ENCODE data around the gene KRT35. TPM values are rescaled to one million over a fixed set of nuclear protein-coding genes. Genes with fewer than 3 reads are reported as not detected.

Gene KRT35
- total and polyA plus RNA-seq, 4 experiments from 2014 or later, result not detected

DNA sequence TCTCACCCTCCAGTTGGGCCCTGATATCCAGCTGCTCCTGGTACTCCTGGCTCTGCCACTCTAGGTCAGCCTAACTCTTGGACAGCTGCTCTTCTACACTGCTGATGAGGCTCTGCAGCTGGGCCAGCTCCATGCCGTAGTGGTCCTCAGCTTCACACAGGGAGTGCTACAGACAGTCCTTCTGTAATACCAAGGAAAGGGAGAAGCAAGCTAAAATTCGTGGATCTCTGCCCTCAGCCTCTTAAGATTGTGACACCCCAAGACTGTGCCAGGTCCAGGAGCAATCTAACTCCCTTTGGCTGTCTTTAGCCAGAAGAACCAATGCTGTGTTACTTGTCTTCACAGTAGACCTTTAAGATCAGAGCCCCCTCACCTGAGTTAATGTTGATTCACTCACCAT lies 32.4 kb downstream of the KRT35 start:
- H3K9me3 ChIP-seq (ENCODE audit: control insufficient read depth in 1 of 2, low read length in 2 of 2), result no peaks in the 10 kb centered on the region
- no peaks in the 10 kb centered on the region for H3K4me1 ChIP-seq (ENCODE audit: insufficient read depth, low read length)
- no peak for DNase-seq
- ChIA-PET POLR2A (ENCODE audit: partially characterized antibody) (no interaction called here), CTCF (ENCODE audit: partially characterized antibody) (no interaction called here)
- H3K27me3 Mint-ChIP-seq, result peaks cover 1 to 9% of the 10 kb centered on the region in 2 donors
- no peak overlapping the region for H3K4me3 ChIP-seq (ENCODE audit: low read length in 2 of 2)
- peaks cover 0 to 2% (median 0%) of the 10 kb centered on the region in 8 donors for H3K9me3 Mint-ChIP-seq
- H3K36me3 ChIP-seq (ENCODE audit: insufficient read depth, low read length), result no peaks in the 10 kb centered on the region
- peak overlapping the region in 2 of 7 donors; percentile 13 to 41 for H3K27ac Mint-ChIP-seq
- intact Hi-C loops (cut with micrococcal nuclease), result no loop called here
- H3K36me3 Mint-ChIP-seq, result no peaks in the 10 kb centered on the region
- H3K27me3 ChIP-seq (ENCODE audit: insufficient read depth, low read length), result no peaks in the 10 kb centered on the region
- peaks cover 0 to 3% (median under 1%) of the 10 kb centered on the region in 4 donors for H3K4me1 Mint-ChIP-seq
- H3K27ac ChIP-seq (ENCODE audit: low read depth, low read length), result no peak overlapping the region
- no peak overlapping the region for H3K4me3 Mint-ChIP-seq

DNA sequence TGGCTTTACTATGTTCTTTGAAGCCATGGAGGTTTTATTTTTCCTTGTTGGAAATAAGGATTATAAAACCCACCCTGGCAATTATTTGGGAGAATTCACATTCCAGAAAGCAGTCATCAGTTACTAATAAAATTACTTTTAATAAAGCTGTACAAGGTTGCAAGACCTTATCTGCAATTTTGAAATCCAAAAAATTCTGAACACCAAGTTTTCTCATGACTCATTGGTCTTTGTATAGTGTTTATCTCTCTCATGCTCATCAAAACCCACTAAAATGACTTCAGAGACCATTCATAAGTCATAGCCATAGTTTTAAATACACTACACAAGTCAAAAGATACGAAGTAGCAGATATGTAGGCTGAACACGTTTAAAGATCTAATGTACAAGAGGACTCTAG lies 34.1 kb downstream of the KRT35 start:
- Histone ChIP-seq H3K27me3 (ENCODE audit: insufficient read depth, low read length) (no peaks in the 10 kb centered on the region), H3K9me3 (ENCODE audit: control insufficient read depth in 1 of 2, low read length in 2 of 2) (no peaks in the 10 kb centered on the region), H3K36me3 (ENCODE audit: insufficient read depth, low read length) (no peaks in the 10 kb centered on the region), H3K4me3 (ENCODE audit: low read length in 2 of 2) (no peak overlapping the region), H3K27ac (ENCODE audit: low read depth, low read length) (no peak overlapping the region), H3K4me1 (ENCODE audit: insufficient read depth, low read length) (no peaks in the 10 kb centered on the region)
- no peak for DNase-seq
- POLR2A ChIA-PET (ENCODE audit: partially characterized antibody), result no interaction called here
- Mint-ChIP-seq H3K27me3 (peaks cover 5 to 9% of the 10 kb centered on the region in 2 donors), H3K9me3 (peaks cover 0 to 2% (median 0%) of the 10 kb centered on the region in 8 donors), H3K36me3 (no peaks in the 10 kb centered on the region), H3K4me1 (peaks cover 0 to 3% (median under 1%) of the 10 kb centered on the region in 4 donors), H3K27ac (no peak overlapping the region), H3K4me3 (no peak overlapping the region)
- intact Hi-C loops (cut with micrococcal nuclease), result no loop called here
- CTCF ChIA-PET (ENCODE audit: partially characterized antibody), result no interaction called here

DNA sequence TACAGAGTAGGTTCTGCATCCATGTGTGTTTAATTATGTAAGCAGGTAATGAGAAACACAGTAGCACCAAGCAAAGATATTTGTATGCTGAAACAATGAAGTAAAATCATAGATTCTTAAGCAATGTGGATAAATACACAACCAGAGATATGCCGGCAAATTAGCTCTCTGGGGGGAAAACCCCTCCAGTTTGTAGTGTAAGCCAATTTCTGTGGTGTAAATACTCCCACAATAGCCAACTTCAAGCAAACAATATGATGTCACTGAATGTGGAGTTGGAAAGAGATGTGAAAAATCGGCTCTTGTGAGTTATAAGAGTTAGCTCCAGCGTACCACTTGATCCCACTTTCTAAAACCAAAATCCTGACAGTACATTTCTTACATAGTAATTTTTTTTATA lies 36.3 kb downstream of the KRT35 start:
- ChIA-PET CTCF (ENCODE audit: partially characterized antibody) (no interaction called here), POLR2A (ENCODE audit: partially characterized antibody) (interaction anchor here (0.9 kb wide), 1 partner anchor 41 kb away, joined by 3 read pairs; no protein-coding TSS in a partner anchor)
- Histone ChIP-seq H3K27me3 (ENCODE audit: insufficient read depth, low read length) (no peaks in the 10 kb centered on the region), H3K4me3 (ENCODE audit: low read length in 2 of 2) (no peak overlapping the region), H3K36me3 (ENCODE audit: insufficient read depth, low read length) (no peaks in the 10 kb centered on the region), H3K4me1 (ENCODE audit: insufficient read depth, low read length) (no peaks in the 10 kb centered on the region), H3K9me3 (ENCODE audit: control insufficient read depth in 1 of 2, low read length in 2 of 2) (no peaks in the 10 kb centered on the region), H3K27ac (ENCODE audit: low read depth, low read length) (no peak overlapping the region)
- intact Hi-C loops (cut with micrococcal nuclease), result no loop called here
- peaks cover 0 to 2% (median under 1%) of the 10 kb centered on the region in 4 donors for H3K4me1 Mint-ChIP-seq
- peaks cover 5 to 8% of the 10 kb centered on the region in 2 donors for H3K27me3 Mint-ChIP-seq
- DNase-seq, result no peak
- H3K27ac Mint-ChIP-seq, result no peak overlapping the region
- no peak overlapping the region for H3K4me3 Mint-ChIP-seq
- H3K9me3 Mint-ChIP-seq, result peaks cover 0 to 5% (median 0%) of the 10 kb centered on the region in 8 donors
- no peaks in the 10 kb centered on the region for H3K36me3 Mint-ChIP-seq

DNA sequence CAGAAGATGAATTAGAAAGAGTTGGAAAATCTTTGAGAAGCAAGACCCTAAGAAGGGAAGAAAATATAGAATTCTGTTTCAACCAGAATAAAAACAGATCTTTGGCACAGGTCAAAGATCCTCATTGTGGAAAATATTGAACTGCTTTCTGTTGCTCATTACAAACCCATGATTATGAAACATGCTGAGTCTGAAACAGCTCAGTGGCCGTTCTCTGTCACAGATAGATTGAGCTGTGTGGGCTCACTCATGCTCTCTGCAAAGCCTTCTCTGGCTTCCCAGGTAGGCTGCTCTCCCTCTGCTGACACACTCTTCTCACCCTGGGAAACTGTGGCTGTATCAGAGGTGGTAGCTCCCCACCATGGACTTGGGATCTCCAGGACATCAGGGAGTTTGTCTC lies 36.8 kb downstream of the KRT35 start:
- CTCF ChIA-PET (ENCODE audit: partially characterized antibody), result no interaction called here
- Mint-ChIP-seq H3K27me3 (peaks cover 5 to 9% of the 10 kb centered on the region in 2 donors), H3K4me1 (peaks cover 0 to 4% (median 2%) of the 10 kb centered on the region in 4 donors), H3K4me3 (no peak overlapping the region), H3K36me3 (no peaks in the 10 kb centered on the region), H3K27ac (peak overlapping the region in 1 of 7 donors; percentile 30), H3K9me3 (peaks cover 0 to 5% (median 0%) of the 10 kb centered on the region in 8 donors)
- Histone ChIP-seq H3K4me3 (ENCODE audit: low read length in 2 of 2) (no peak overlapping the region), H3K9me3 (ENCODE audit: control insufficient read depth in 1 of 2, low read length in 2 of 2) (no peaks in the 10 kb centered on the region), H3K27me3 (ENCODE audit: insufficient read depth, low read length) (no peaks in the 10 kb centered on the region), H3K36me3 (ENCODE audit: insufficient read depth, low read length) (no peaks in the 10 kb centered on the region), H3K4me1 (ENCODE audit: insufficient read depth, low read length) (no peaks in the 10 kb centered on the region), H3K27ac (ENCODE audit: low read depth, low read length) (no peak overlapping the region)
- no peak for DNase-seq
- intact Hi-C loops (cut with micrococcal nuclease), result no loop called here
- POLR2A ChIA-PET (ENCODE audit: partially characterized antibody), result no interaction called here

DNA sequence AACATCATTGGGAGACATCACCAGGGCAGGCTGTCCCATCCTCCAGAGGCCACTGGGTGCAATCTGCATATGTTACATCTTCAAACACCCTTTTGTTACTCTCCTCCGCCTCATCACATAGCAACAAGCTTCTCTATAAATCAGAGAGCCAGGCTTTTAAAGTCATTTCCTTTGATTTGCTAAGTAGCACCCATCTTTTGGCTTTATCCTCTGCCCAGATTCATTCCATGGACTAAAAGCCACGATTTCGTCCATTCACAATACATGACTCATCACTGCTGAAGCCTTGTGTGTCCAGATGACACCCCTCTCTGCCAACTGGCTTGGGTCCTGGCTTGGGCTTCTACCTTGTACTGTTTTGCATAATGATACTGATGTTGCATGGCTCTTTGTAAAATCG lies 38.2 kb downstream of the KRT35 start:
- Histone ChIP-seq H3K27me3 (ENCODE audit: insufficient read depth, low read length) (no peaks in the 10 kb centered on the region), H3K4me1 (ENCODE audit: insufficient read depth, low read length) (no peaks in the 10 kb centered on the region), H3K4me3 (ENCODE audit: low read length in 2 of 2) (no peak overlapping the region), H3K36me3 (ENCODE audit: insufficient read depth, low read length) (no peaks in the 10 kb centered on the region), H3K27ac (ENCODE audit: low read depth, low read length) (no peak overlapping the region), H3K9me3 (ENCODE audit: control insufficient read depth in 1 of 2, low read length in 2 of 2) (no peaks in the 10 kb centered on the region)
- H3K36me3 Mint-ChIP-seq, result no peaks in the 10 kb centered on the region
- peaks cover 0 to 4% (median 2%) of the 10 kb centered on the region in 4 donors for H3K4me1 Mint-ChIP-seq
- DNase-seq, result no peak
- ChIA-PET CTCF (ENCODE audit: partially characterized antibody) (no interaction called here), POLR2A (ENCODE audit: partially characterized antibody) (no interaction called here)
- peaks cover 0 to 5% (median 0%) of the 10 kb centered on the region in 8 donors for H3K9me3 Mint-ChIP-seq
- intact Hi-C loops (cut with micrococcal nuclease), result no loop called here
- H3K27me3 Mint-ChIP-seq, result peaks cover 5% of the 10 kb centered on the region in 2 donors
- peak overlapping the region in 1 of 7 donors; percentile 54 for H3K27ac Mint-ChIP-seq
- H3K4me3 Mint-ChIP-seq, result no peak overlapping the region

DNA sequence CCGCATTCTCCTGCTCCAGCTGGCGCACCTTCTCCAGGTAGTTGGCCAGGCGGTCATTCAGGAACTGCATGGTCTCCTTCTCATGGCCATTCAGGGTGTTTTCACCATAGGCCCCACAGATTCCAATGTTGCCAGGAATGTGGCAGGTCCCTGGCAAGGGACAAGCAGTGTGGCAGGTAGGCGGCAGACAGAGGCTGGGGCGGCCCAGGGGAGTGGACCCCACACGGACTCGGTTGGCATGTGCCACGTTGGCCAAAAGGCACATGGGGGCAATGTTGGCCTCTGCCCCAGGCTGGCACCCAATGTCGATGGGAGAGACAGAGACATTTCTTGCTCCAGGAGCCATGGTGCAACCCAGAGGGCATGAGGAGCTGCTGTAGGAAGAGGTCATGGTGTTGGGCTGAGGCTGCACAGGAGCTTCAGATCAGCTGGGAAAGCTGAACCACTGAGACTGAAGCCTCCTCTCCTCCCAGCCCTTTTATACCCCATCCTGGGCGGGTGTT lies 40.4 kb downstream of the KRT35 start, which contains the start of gene KRT38:
KRT38 (minus strand) TSS at position 453 of the 503 bp plus-strand sequence; CDS start at position 391, 62 bp downstream.
- Mint-ChIP-seq H3K9me3 (peaks cover 0 to 5% (median 0%) of the 10 kb centered on the region in 8 donors), H3K27ac (no peak within 1 kb of the TSS), H3K36me3 (no peaks in the 10 kb centered on the region), H3K4me3 (no peak within 1 kb of the TSS), H3K27me3 (peaks cover 4 to 6% of the 10 kb centered on the region in 2 donors), H3K4me1 (peaks cover 0 to 4% (median 1%) of the 10 kb centered on the region in 4 donors)
- H3K36me3 ChIP-seq (ENCODE audit: insufficient read depth, low read length), result no peaks in the 10 kb centered on the region
- H3K4me1 ChIP-seq (ENCODE audit: insufficient read depth, low read length), result no peaks in the 10 kb centered on the region
- no peaks in the 10 kb centered on the region for H3K27me3 ChIP-seq (ENCODE audit: insufficient read depth, low read length)
- intact Hi-C loops (cut with micrococcal nuclease), result no loop called here
- CTCF ChIA-PET (ENCODE audit: partially characterized antibody), result no interaction called here
- POLR2A ChIA-PET (ENCODE audit: partially characterized antibody), result no interaction called here
- H3K27ac ChIP-seq (ENCODE audit: low read depth, low read length), result no peak within 1 kb of the TSS
- no peak for DNase-seq
- no peaks in the 10 kb centered on the region for H3K9me3 ChIP-seq (ENCODE audit: control insufficient read depth in 1 of 2, low read length in 2 of 2)
- H3K4me3 ChIP-seq (ENCODE audit: low read length in 2 of 2), result no peak within 1 kb of the TSS

DNA sequence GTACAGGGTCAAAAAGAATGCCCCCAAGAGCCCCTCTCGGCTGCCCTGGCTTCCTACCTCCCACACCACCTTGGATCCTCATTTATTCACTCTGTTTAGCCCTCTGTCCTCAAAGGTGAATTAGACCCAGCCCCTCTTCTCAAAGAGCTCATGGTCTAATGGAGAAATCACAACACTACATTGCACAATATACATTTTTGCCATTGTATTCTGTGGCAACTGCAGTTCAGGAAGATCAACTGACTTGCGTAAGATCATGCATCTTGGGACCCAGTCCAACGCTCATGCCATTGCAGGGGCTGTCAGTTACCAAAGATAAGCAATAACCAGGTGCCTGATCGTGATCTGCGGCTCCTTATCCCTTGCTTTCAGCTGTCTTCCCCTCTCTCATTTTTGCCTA lies 41.6 kb downstream of the KRT35 start:
- Mint-ChIP-seq H3K27me3 (peaks cover 3 to 6% of the 10 kb centered on the region in 2 donors), H3K9me3 (peaks cover 0 to 5% (median 0%) of the 10 kb centered on the region in 8 donors), H3K27ac (no peak overlapping the region), H3K36me3 (no peaks in the 10 kb centered on the region), H3K4me1 (peaks cover 0 to 8% (median 1%) of the 10 kb centered on the region in 4 donors), H3K4me3 (no peak overlapping the region)
- CTCF ChIA-PET (ENCODE audit: partially characterized antibody), result interaction anchor here (1.4 kb wide), 1 partner anchor 119 kb away, joined by 3 read pairs; no protein-coding TSS in a partner anchor
- H3K9me3 ChIP-seq (ENCODE audit: control insufficient read depth in 1 of 2, low read length in 2 of 2), result no peaks in the 10 kb centered on the region
- H3K27ac ChIP-seq (ENCODE audit: low read depth, low read length), result no peak overlapping the region
- no peak overlapping the region for H3K4me3 ChIP-seq (ENCODE audit: low read length in 2 of 2)
- no peak for DNase-seq
- H3K4me1 ChIP-seq (ENCODE audit: insufficient read depth, low read length), result no peaks in the 10 kb centered on the region
- POLR2A ChIA-PET (ENCODE audit: partially characterized antibody), result no interaction called here
- no peaks in the 10 kb centered on the region for H3K27me3 ChIP-seq (ENCODE audit: insufficient read depth, low read length)
- intact Hi-C loops (cut with micrococcal nuclease), result no loop called here
- no peaks in the 10 kb centered on the region for H3K36me3 ChIP-seq (ENCODE audit: insufficient read depth, low read length)

Data from CD4-positive, alpha-beta memory T cell (primary cell).